GM12892 (cell line): ENCODE results near the gene ATP2A3.
"Not testable (repeated sequence)": the region's sequence is repeated elsewhere in the genome, so short reads cannot be mapped to it uniquely, and the experiment has no call there.

ENCODE experiments used
- DNase-seq: peaks from one replicate; pipeline ENCODE4 v3.0.0; 2011; ENCODE audit not compliant: insufficient read length
- FAIRE-seq: peaks from 2 replicates; lab custom pipeline; 2011; peaks lifted over from hg19 to GRCh38; lab: Jason Lieb, UNC
- POLR2A ChIP-seq: IDR thresholded peaks from 2 replicates; pipeline ENCODE4 v1.6.1; 2011; ENCODE audit warnings: low read depth, low read length, control low read depth
- POLR2AphosphoS5 ChIP-seq: IDR thresholded peaks from 2 replicates; pipeline ENCODE4 v1.6.1; 2011; ENCODE audit warnings: low read depth, low read length, control low read depth
- TAF1 ChIP-seq: IDR thresholded peaks from 2 replicates; pipeline ENCODE4 v1.6.1; 2011; ENCODE audit warnings: low read depth, mild to moderate bottlenecking, control low read depth, low read length, borderline replicate concordance

Gene ATP2A3

DNA sequence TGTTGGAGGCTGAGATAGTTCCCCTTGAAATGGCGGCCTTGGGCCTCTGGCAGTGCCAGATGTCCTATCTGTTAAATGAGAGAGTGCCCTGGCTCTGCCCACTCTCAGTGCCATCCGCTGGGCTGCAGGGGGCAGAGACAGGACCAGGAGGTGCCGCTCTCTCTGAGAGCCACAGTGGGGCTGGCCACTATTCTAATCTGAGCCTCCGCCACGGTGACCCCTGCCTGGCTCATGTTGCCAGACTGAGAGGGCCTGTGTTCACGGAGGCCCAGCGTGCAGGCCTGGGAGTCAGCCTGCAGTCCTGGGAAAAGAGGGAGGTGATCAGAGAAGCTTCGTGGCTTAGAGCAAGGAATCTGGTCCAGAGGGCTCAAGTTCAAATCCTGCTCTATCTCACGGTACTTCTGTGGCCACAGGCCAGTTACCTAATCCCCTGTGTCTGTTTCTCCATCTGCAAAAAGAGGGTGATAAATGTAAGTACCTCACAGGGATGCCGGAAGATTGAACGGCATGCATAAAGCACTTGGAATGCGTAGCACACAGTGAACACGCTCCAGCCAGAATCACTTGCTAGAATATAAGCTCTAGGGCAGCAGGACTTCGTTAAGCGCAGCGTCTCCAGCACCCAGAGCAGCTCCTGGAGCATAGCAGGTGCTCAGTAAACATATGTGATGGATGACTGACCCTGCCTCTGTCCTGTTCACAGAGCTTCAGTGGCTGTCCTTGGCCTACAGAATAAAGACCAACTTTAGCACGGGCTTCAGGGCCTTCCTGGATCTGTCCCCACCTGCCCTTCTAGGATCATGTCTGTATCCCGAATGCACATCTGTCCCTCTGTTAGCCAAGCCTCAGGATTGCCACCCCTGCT, 6.3 kb downstream of the ATP2A3 start:
- FAIRE-seq (no peak), DNase-seq (no peak)
- TF ChIP-seq POLR2A (no peak), TAF1 (no peak), POLR2AphosphoS5 (no peak)

DNA sequence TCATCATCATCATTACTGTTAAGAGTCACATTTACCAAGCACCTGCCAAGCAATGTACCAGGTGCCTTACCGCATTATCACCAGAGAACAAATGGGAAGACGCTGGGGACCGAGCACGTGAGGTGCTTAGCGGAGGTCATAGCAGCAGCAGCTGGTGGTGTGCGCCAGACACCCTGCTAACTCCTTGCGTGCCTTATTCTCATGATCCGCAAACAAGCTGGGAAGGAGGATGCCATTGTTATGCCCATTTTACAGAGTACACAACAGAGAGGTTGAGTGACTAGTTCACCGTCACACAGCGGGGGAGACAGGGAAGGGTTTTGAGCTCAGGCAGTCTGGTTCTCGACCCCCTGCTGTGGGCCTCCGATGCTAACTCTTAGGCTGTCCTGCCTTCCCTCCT, 7.3 kb downstream of the ATP2A3 start:
- no peak for DNase-seq
- FAIRE-seq, result no peak
- TF ChIP-seq POLR2AphosphoS5, result no peak
- no peak for TF ChIP-seq POLR2A
- TF ChIP-seq TAF1, result no peak

DNA sequence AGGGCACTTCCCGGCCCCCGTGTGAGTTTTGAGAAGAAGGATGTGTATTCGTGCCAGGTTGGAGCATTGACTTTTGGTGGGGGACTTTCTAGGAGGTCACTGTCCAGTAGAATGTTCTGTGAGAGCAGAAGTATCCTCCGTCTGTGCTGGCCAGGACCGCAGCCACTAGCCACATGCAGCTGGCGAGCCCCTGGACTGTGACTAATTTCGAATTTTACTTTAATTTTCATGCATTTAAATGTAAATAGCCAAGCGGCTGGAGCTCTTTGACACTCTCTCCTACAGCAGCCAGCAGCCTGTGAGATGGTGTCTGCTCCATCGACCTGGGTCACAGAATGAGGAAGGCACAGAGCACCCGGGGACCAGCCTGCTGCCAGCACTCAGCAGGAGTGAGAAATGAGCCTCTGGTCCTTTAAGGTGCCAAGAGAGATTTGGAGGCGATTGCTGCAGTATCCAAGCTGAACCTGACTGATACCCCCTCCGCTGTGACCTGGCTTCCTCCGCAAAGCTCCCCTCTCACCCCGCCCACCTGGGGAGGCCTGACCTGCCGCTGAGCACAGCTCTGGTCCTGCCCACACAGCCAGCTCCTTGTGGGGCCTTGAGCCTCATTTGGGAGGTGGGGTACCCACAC, 7.8 kb downstream of the ATP2A3 start:
- FAIRE-seq (no peak), DNase-seq (no peak)
- TF ChIP-seq POLR2AphosphoS5, result no peak
- no peak for TF ChIP-seq POLR2A
- TF ChIP-seq TAF1, result no peak

DNA sequence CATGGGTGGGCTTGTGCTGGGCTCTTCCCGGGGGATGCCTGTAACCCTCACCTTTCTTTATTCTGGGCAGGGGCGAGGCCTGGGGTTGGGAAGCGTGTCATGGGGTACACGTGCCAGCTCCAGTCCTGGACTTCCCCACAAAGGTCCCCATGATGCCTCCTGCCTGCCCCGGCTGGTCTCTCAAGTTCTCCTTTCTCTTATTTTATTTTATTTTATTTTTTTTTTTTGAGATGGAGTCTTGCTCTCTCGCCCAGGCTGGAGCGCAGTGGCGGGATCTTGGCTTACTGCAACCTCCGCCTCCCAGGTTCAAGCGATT, 8.6 kb downstream of the ATP2A3 start:
- no peak for TF ChIP-seq TAF1
- DNase-seq, result no peak
- no peak for FAIRE-seq

DNA sequence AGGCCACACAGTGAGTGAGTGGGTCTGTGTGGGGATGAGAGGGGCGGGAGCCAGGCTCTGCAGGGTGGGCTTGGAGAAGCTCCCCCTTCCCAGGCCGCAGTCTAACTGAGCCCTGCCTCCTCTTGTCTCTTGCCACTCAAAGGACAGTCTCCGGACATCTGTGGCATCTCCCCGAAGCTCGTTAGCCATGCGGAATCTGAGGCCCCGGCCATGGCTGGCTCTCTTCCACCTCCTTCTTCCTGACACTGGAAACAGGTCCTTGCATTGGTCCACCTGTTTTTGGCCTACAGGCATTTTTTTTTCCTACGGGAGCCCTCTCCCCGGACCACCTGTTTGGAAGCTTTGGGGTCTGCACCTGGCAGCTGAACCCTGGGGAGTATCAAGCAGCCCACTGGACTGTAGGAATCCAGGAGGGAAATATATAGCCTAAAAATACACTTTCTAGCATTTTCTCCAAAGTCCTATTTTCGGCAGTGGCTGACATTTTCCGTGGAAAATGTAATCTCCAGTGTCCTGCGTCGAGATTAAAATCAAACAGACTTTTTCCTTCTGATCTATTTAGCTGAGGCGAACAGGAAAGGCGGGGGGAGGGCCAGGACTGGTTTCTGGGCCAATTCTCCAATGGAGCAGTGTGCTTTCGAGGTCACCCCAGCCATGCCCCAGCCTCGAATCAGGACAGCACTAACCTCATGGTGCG, 9.1 kb downstream of the ATP2A3 start:
- TF ChIP-seq TAF1 (no peak), POLR2A (no peak), POLR2AphosphoS5 (no peak)
- DNase-seq (no peak), FAIRE-seq (no peak)

DNA sequence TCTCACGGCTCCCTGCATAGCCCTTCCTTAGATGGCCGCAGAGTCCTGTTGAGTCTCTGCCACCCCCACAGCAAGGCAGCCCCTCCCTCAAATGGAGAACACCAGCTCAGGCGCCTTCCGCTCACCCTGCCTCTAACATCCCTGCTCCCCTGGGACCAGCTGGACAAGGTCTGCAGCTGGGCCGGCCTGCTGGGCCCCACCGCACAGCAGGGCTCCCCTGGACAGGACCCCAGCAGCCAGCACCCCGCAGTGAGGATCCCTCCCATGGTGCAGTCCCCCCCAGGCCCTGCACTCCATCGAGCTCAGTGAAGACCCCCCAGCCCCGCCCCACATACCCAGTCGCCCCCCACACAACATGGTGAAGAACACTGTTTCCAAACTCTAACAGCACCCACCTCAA, 10.2 kb downstream of the ATP2A3 start:
- DNase-seq (no peak), FAIRE-seq (no peak)
- TF ChIP-seq TAF1 (no peak), POLR2AphosphoS5 (no peak), POLR2A (no peak)

DNA sequence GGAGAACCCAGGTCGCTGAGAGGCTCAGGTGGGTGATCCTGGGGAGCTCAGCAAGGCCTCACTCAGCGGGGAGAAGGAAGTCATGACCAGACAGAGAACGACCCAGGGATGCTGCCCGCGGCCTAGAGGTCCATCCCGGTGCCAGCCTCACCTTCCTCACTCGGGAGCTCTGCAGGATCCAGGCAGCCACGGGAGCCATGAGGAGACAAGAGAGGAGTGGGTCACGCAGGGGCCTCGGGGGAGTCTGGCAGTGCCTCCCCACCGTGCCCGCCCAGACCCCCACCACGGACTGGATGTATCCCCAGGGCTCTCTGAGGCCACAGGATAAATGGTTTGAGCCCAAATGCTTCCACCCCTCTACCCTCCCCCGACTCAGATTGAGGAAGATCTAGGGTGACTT, 10.7 kb downstream of the ATP2A3 start:
- TF ChIP-seq TAF1, result no peak
- TF ChIP-seq POLR2A, result no peak
- no peak for TF ChIP-seq POLR2AphosphoS5
- no peak for DNase-seq
- FAIRE-seq, result no peak

DNA sequence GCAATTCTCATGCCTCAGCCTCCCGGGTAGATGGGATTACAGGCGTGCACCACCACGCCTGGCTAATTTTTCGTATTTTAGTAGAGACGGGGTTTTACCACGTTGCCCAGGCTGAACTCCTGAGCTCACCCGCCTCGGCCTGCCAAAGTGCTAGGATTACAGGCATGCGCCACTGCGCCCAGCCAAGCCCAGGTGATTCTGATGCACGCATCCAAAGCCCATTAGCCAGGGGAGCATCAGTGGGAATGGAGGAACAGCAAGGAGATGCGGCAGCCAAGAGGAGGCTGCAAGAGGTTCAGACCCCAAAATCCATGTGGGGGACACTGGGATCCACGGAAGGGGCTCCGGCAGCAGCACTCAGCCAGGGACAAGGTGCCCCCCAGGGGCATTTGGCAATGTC, 12.1 kb downstream of the ATP2A3 start:
- no peak for TF ChIP-seq POLR2A
- no peak for TF ChIP-seq POLR2AphosphoS5
- no peak for TF ChIP-seq TAF1
- no peak for FAIRE-seq

DNA sequence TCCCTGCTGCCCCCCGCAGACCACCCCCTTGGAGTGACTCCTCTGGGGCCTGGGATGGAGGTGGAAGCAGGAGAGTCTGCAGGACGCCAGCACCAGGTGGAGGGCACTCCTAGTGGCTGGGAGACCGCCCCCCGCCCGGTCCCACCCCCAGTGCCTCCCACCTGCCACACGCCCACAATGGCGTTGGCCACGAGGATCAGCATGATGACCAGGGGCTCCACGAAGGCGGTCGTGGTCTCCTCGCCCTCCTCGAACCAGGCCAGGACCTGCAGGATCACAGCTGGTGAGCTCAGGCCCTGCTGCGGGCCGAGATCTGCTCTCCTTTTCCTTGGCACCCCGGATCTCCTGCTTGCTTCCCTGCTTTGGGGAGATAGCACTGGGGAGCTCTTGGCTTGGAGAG, 12.8 kb downstream of the ATP2A3 start:
- DNase-seq (no peak), FAIRE-seq (no peak)
- no peak for TF ChIP-seq TAF1
- TF ChIP-seq POLR2A, result no peak
- TF ChIP-seq POLR2AphosphoS5, result no peak

More for the DNA sequence above, 12.1 kb downstream of the ATP2A3 start:
- DNase-seq, result no peak

DNA sequence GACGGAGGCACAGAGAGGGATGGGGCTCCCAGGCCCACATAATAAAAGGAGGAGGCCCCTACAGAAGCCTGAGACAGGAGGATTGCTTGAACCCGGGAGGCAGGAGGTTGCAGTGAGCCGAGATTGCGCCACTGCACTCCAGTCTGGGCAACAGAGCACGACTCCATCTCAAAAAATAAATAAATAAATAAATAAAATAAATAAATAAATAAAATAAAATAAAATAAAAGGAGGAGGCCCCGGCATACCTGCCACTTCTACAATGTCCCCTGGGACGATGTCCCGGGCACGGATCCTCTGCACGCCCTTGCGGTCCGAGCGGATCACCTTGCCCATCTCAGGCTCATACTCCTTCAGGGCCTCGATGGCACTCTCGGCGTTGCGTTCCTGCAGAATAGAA, 13.2 kb downstream of the ATP2A3 start:
- TF ChIP-seq POLR2A (no peak), TAF1 (no peak), POLR2AphosphoS5 (no peak)
- no peak for FAIRE-seq
- DNase-seq, result no peak

DNA sequence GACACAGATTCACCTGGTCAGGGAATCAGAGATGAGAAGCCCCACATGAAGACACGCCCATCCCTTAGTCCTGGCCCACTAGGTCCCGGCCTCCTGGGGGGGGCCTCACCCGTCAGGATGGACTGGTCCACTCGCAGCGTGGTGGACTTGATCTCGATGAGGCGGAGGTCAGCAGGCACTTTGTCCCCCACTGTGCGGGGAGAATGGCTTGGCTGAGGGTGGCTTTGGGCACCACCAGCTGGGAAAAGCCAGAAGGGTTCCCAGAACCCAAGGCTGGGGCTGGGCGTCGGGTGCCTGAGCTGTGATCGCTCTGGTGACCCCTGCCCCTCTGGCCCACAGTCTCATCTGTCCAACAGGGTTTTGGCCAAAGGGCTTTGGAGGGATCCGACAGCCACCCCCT, 13.7 kb downstream of the ATP2A3 start:
- DNase-seq, result no peak
- TF ChIP-seq POLR2AphosphoS5 (no peak), TAF1 (no peak), POLR2A (no peak)
- no peak for FAIRE-seq

DNA sequence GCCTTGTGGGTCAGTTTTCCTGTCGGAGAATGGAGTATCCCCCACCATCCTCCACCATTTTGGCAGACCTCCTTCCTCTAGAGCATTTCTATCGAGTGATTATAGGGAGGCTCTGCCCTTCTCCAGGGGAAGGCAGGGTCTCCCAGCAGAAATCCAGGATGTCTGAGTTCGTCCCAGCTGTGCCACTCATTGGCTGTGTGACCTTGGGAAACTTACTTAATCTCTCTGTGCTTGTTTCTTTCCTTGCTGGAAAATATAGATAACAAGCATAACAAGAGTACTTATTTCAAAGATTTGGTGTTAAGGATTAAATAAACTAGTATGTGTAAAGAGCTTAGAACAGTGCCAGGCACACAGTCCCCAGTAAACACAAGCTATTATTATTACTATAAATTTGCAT, 14.8 kb downstream of the ATP2A3 start:
- DNase-seq, result no peak
- TF ChIP-seq TAF1, result no peak
- TF ChIP-seq POLR2AphosphoS5, result no peak
- TF ChIP-seq POLR2A, result no peak
- no peak for FAIRE-seq

DNA sequence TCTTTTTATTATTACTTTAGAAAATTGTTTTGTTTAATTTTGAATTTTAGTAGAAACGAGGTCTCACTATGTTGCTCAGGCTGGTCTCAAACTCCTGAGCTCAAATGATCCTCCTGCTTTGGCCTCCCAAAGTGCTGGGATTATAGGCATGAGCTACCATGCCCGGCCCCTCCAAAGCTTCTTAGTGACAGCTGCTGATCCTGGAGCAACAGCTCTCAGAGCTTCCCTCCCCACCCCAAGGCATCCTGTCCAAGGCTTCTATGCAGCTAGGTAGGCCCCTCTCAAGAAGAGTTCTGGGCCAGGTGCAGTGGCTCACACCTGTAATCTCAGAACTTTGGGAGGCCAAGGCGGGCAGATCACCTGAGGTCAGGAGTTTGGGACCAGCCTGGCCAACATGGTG, 15.7 kb downstream of the ATP2A3 start:
- not testable (repeated sequence) for DNase-seq, FAIRE-seq
